PC-9 (cell line): ENCODE results near the gene EMSY. TPM values are rescaled to one million over a fixed set of nuclear protein-coding genes. Genes with fewer than 3 reads are reported as not detected.

Experiments used
- BruUV-seq: library from RNA; stranded (reverse); fragments of 400-500 nt; replicated peaks from 2 replicates; lab custom pipeline; 2021; lab: Mats Ljungman, UMichigan
- CTCF ChIA-PET: fragments of 300-600 bp; sonication (Branson Sonifier 250); formaldehyde crosslinking; loops from one replicate; lab custom pipeline; 2022; ENCODE audit warnings: antibody characterized with exemption; lab: Charles Lee
- POLR2A ChIA-PET: fragments of 300-600 bp; sonication (Branson Sonifier 250); formaldehyde crosslinking; loops from one replicate; lab custom pipeline; 2022; ENCODE audit warnings: antibody characterized with exemption; ENCODE audit not compliant: unreplicated experiment; lab: Charles Lee
- DNase-seq, 2 experiments: peaks; one replicate each; pipeline versions ENCODE4 v3.0.0 to v3.0.0-alpha.2; 2015 to 2022; ENCODE audit warnings: mixed read lengths in 1 of 2
- H2AFZ ChIP-seq: fragments of 200-600 bp; sonication (generic); 2 replicates; pipeline ENCODE4 v1.8.1; 2017; ENCODE audit warnings: antibody characterized with exemption
- H3F3A ChIP-seq: fragments of 200-600 bp; sonication (generic); 2 replicates; pipeline ENCODE4 v1.8.1; 2017; ENCODE audit warnings: antibody characterized with exemption, mild to moderate bottlenecking, low read depth; ENCODE audit not compliant: insufficient read depth
- H3K27ac ChIP-seq: fragments of 200-600 bp; sonication (generic); 2 replicates; pipeline ENCODE4 v1.6.1; 2016; ENCODE audit warnings: mixed run types
- H3K27me3 ChIP-seq: fragments of 200-600 bp; sonication (generic); 2 replicates; pipeline ENCODE4 v1.6.1; 2016; ENCODE audit warnings: low read depth, mixed run types; ENCODE audit not compliant: insufficient read depth
- H3K36me3 ChIP-seq: fragments of 200-600 bp; sonication (generic); 2 replicates; pipeline ENCODE4 v1.6.1; 2016; ENCODE audit warnings: low read depth, mixed run types
- H3K4me1 ChIP-seq: fragments of 200-600 bp; sonication (generic); replicated peaks from 2 replicates; pipeline ENCODE4 v1.6.1; 2016; ENCODE audit warnings: mixed run types; ENCODE audit not compliant: insufficient read depth
- H3K4me2 ChIP-seq: fragments of 200-600 bp; sonication (generic); 2 replicates; pipeline ENCODE4 v1.6.1; 2017; ENCODE audit warnings: mixed run types
- H3K4me3 ChIP-seq: fragments of 200-600 bp; sonication (generic); 2 replicates; pipeline ENCODE4 v1.6.1; 2016; ENCODE audit warnings: mixed run types
- H3K79me2 ChIP-seq: fragments of 200-600 bp; sonication (generic); 2 replicates; pipeline ENCODE4 v1.6.1; 2017; ENCODE audit warnings: low read depth, mixed run types
- H3K9me2 ChIP-seq: fragments of 200-600 bp; sonication (generic); 2 replicates; pipeline ENCODE4 v1.8.1; 2017; ENCODE audit warnings: mild to moderate bottlenecking; ENCODE audit not compliant: insufficient read depth
- H3K9me3 ChIP-seq: fragments of 200-600 bp; sonication (generic); 2 replicates; pipeline ENCODE4 v1.8.1; 2016; ENCODE audit warnings: low read depth; ENCODE audit not compliant: insufficient read depth
- H4K20me1 ChIP-seq: fragments of 200-600 bp; sonication (generic); 2 replicates; pipeline ENCODE4 v1.8.1; 2017; ENCODE audit not compliant: insufficient read depth
- EZH2 ChIP-seq: fragments of 200-600 bp; sonication (generic); IDR thresholded peaks from 2 replicates; pipeline ENCODE4 v1.8.0; 2017; ENCODE audit warnings: antibody characterized with exemption, low read depth
- intact Hi-C: fragments of 100-400 bp; cut with micrococcal nuclease; formaldehyde crosslinking; loops from one replicate; pipeline ENCODE4 v1.10.0; 2022; ENCODE audit not compliant: unreplicated experiment
- total RNA-seq: library from RNA; stranded (reverse); gene quantifications from 2 replicates; pipeline ENCODE4 v1.2.3, GENCODE V29; 2021
- TF ChIP-seq, protein P1 (sequence below): fragments of 200-600 bp; sonication (generic); conservative IDR thresholded peaks from 2 replicates; pipeline ENCODE4 v1.6.1; 2017; ENCODE audit warnings: mixed run types, antibody characterized with exemption, mild to moderate bottlenecking, moderate library complexity

Gene EMSY
- total RNA-seq, 1 experiment from 2014 or later, result 37.4 TPM

DNA sequence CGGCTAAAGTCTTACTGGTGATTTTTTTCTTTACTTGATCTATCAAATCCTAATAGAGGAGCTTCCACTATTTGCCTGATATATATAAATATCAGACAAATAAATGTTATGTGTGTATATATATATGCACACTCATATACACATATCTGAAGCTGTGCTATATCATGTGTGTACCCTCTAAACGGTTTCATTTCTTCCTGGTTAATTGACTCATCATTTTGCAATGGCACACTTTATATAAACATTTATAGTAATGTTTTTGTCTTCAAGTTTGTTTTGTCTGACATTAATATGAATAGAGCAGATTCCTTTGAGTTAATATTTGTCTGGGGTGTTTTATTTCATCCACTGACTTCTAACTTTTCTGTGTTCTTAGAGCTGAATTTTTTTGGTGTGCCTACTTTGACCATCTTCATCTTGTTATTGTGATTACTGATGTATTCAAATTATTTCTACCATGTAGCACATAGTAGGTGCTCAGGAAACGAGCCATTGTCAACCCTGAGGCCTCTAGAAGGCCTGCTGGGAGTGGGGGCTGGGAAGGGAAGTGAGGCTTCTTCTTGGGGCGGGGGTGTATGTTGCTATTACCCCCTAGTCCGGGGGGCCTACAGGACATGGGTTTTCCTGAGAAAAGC is 143.1 kb downstream of the EMSY start:
- Histone ChIP-seq H3K4me1 (no peaks in the 10 kb centered on the region), H3K27me3 (no peaks in the 10 kb centered on the region), H4K20me1 (no peaks in the 10 kb centered on the region), H3K79me2 (no peaks in the 10 kb centered on the region), H3K4me3 (no peak overlapping the region), H3K36me3 (no peaks in the 10 kb centered on the region), H3K4me2 (no peak overlapping the region), H3F3A (no peaks in the 10 kb centered on the region), H2AFZ (no peak overlapping the region), H3K9me3 (no peaks in the 10 kb centered on the region), H3K9me2 (no peaks in the 10 kb centered on the region), H3K27ac (no peak overlapping the region)
- BruUV-seq, result no TSS peak
- ChIA-PET POLR2A (no interaction called here), CTCF (no interaction called here)
- no peak for DNase-seq
- TF ChIP-seq, protein P1, sequence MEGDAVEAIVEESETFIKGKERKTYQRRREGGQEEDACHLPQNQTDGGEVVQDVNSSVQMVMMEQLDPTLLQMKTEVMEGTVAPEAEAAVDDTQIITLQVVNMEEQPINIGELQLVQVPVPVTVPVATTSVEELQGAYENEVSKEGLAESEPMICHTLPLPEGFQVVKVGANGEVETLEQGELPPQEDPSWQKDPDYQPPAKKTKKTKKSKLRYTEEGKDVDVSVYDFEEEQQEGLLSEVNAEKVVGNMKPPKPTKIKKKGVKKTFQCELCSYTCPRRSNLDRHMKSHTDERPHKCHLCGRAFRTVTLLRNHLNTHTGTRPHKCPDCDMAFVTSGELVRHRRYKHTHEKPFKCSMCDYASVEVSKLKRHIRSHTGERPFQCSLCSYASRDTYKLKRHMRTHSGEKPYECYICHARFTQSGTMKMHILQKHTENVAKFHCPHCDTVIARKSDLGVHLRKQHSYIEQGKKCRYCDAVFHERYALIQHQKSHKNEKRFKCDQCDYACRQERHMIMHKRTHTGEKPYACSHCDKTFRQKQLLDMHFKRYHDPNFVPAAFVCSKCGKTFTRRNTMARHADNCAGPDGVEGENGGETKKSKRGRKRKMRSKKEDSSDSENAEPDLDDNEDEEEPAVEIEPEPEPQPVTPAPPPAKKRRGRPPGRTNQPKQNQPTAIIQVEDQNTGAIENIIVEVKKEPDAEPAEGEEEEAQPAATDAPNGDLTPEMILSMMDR, result no peak
- TF ChIP-seq EZH2, result no peak
- intact Hi-C loops, result no loop called here

DNA sequence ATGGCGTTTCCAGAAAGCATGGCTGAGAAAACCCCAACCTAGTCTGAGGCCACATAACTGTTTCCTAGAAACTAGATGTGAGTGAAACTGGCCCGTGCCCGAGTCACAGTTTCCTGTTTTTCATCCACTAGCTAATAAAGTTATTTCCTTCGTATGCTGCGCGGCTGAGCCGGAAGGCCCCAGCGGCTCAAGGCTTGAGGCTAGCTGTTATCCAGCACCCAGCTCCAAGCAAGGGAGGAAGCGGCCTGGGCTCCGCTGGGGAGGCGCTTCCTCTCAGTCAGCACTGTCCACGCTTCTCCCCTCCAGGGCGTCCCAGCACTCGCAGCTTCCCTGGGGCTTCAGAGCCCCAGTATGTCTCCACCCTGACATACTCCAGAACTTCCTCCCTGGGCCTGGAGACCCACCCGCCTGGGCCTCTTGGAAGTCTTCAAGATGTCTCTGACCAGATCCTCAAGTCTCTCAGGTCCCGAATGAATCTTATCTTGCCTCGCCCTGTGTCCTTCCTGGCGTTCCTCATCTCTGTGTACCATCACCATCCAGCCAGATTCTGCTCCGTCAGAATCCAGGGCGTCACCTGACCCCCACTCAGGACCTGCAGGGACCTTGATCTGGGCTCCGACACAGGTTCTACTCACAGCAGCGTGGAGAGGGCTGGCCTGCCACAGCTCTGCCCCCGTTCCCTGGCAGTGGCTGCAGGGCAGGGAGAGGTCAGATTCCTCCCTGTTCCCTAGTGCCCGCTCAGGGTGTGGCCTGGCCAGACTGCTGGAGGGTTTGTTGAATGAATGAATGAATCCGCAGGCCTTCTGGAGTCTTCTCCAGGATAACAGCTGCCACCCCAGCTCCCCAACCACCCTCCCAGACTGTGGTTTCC is 143.9 kb downstream of the EMSY start:
- no TSS peak for BruUV-seq
- Histone ChIP-seq H3F3A (no peaks in the 10 kb centered on the region), H3K9me2 (no peaks in the 10 kb centered on the region), H3K79me2 (no peaks in the 10 kb centered on the region), H3K36me3 (no peaks in the 10 kb centered on the region), H3K4me3 (no peak overlapping the region), H3K4me2 (no peak overlapping the region), H2AFZ (no peak overlapping the region), H3K4me1 (no peaks in the 10 kb centered on the region), H3K9me3 (no peaks in the 10 kb centered on the region), H3K27me3 (no peaks in the 10 kb centered on the region), H4K20me1 (no peaks in the 10 kb centered on the region), H3K27ac (no peak overlapping the region)
- POLR2A ChIA-PET, result no interaction called here
- intact Hi-C loops, result no loop called here
- CTCF ChIA-PET, result no interaction called here
- DNase-seq, result peak in 1 of 2 experiments; percentile 12
- TF ChIP-seq, protein P1, result no peak
- no peak for TF ChIP-seq EZH2

DNA sequence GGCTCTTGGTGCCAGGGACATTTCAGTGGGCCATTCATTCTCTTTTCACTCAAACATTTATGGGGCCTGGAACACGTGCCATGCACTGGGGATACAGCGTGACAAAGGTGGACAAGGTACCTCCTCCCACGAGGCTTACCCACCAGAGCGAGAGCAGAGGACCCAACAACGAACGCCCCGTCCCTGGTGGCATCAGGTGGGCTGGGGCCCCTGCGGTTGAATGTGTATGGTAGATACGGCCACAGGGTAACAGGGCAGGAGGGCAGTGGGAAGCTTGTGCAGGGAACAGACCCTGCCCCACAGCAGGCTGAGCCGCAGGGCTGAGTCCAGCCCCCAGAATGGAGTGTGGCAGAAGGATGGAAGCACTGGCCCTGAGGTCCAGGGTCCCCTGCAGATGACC is 144.7 kb downstream of the EMSY start:
- H3K27ac ChIP-seq, result no peak overlapping the region
- no peaks in the 10 kb centered on the region for H3K36me3 ChIP-seq
- CTCF ChIA-PET, result no interaction called here
- H3K9me3 ChIP-seq, result no peaks in the 10 kb centered on the region
- POLR2A ChIA-PET, result no interaction called here
- no peaks in the 10 kb centered on the region for H3K79me2 ChIP-seq
- TF ChIP-seq, protein P1, result no peak
- TF ChIP-seq EZH2, result no peak
- H2AFZ ChIP-seq, result no peak overlapping the region
- no peak overlapping the region for H3K4me3 ChIP-seq
- no TSS peak for BruUV-seq
- H3K9me2 ChIP-seq, result no peaks in the 10 kb centered on the region
- intact Hi-C loops, result no loop called here
- H3F3A ChIP-seq, result no peaks in the 10 kb centered on the region
- H4K20me1 ChIP-seq, result no peaks in the 10 kb centered on the region
- H3K4me2 ChIP-seq, result no peak overlapping the region
- no peaks in the 10 kb centered on the region for H3K4me1 ChIP-seq
- DNase-seq, result no peak
- H3K27me3 ChIP-seq, result no peaks in the 10 kb centered on the region
